GM23338 (cell line): ENCODE results near the gene THRB. TPM values are rescaled to one million over a fixed set of nuclear protein-coding genes. Genes with fewer than 3 reads are reported as not detected.

Experiments
- ATAC-seq: fragments of 200-7000 bp; cut with Tn5 transposase; 3 replicates; pipeline ENCODE4 v1.9.1; 2020
- DNase-seq: peaks from one replicate; pipeline ENCODE4 v3.0.0-alpha.2; 2015; ENCODE audit warnings: low spot score
- H2AFZ ChIP-seq: fragments of 200-600 bp; sonication (generic); 2 replicates; pipeline ENCODE4 v1.8.0; 2016; ENCODE audit warnings: antibody characterized with exemption, mild to moderate bottlenecking, moderate library complexity
- H3F3A ChIP-seq: fragments of 200-600 bp; sonication (generic); replicated peaks from 2 replicates; pipeline ENCODE4 v1.8.0; 2017; ENCODE audit warnings: antibody characterized with exemption, mixed run types, low read depth
- H3K27ac ChIP-seq: fragments of 200-600 bp; sonication (generic); 2 replicates; pipeline ENCODE4 v1.6.1; 2016; ENCODE audit warnings: low read depth
- H3K27me3 ChIP-seq: fragments of 200-600 bp; sonication (generic); 2 replicates; pipeline ENCODE4 v1.8.0; 2016; ENCODE audit warnings: mild to moderate bottlenecking, mixed run types, moderate library complexity; ENCODE audit not compliant: insufficient read depth
- H3K36me3 ChIP-seq: fragments of 200-600 bp; sonication (generic); 2 replicates; pipeline ENCODE4 v1.8.0; 2016; ENCODE audit warnings: mild to moderate bottlenecking; ENCODE audit not compliant: insufficient read depth
- H3K4me1 ChIP-seq: fragments of 200-600 bp; sonication (generic); 2 replicates; pipeline ENCODE4 v1.8.0; 2016; ENCODE audit warnings: mild to moderate bottlenecking, moderate library complexity; ENCODE audit not compliant: insufficient read depth
- H3K4me2 ChIP-seq: fragments of 200-600 bp; sonication (generic); 2 replicates; pipeline ENCODE4 v1.7.1; 2017; ENCODE audit warnings: mixed run types
- H3K4me3 ChIP-seq: fragments of 200-600 bp; sonication (generic); 2 replicates; pipeline ENCODE4 v1.6.1; 2016; ENCODE audit warnings: mixed run types
- H3K79me2 ChIP-seq: fragments of 200-600 bp; sonication (generic); replicated peaks from 2 replicates; pipeline ENCODE4 v1.8.0; 2017; ENCODE audit warnings: mild to moderate bottlenecking; ENCODE audit not compliant: insufficient read depth
- H3K9me2 ChIP-seq: fragments of 200-600 bp; sonication (generic); 2 replicates; pipeline ENCODE4 v1.8.0; 2017; ENCODE audit not compliant: insufficient read depth
- H4K20me1 ChIP-seq: fragments of 200-600 bp; sonication (generic); replicated peaks from 2 replicates; pipeline ENCODE4 v1.8.0; 2017; ENCODE audit warnings: mild to moderate bottlenecking; ENCODE audit not compliant: insufficient read depth
- H3K27ac Mint-ChIP-seq: 2 replicates; pipeline ENCODE4 v1.8.0; 2020; ENCODE audit warnings: inconsistent platforms, mild to moderate bottlenecking, moderate library complexity, mixed read lengths
- H3K27me3 Mint-ChIP-seq: 3 replicates; pipeline ENCODE4 v1.8.0; 2022; ENCODE audit warnings: low read depth, mild to moderate bottlenecking, moderate library complexity, mixed read lengths, inconsistent platforms; ENCODE audit not compliant: insufficient read depth, poor library complexity
- H3K36me3 Mint-ChIP-seq: 3 replicates; pipeline ENCODE4 v1.8.0; 2021; ENCODE audit warnings: low read depth, mild to moderate bottlenecking, inconsistent platforms, moderate library complexity, mixed read lengths
- H3K4me1 Mint-ChIP-seq: 3 replicates; pipeline ENCODE4 v1.8.0; 2020; ENCODE audit warnings: mild to moderate bottlenecking, inconsistent platforms, mixed read lengths
- H3K4me3 Mint-ChIP-seq: 3 replicates; pipeline ENCODE4 v1.8.0; 2021; ENCODE audit warnings: moderate library complexity, mild to moderate bottlenecking, inconsistent platforms, mixed read lengths
- H3K9me3 Mint-ChIP-seq: 3 replicates; pipeline ENCODE4 v1.8.0; 2020; ENCODE audit warnings: moderate library complexity, mild to moderate bottlenecking, inconsistent platforms, mixed read lengths
- CREB1 ChIP-seq: fragments of 250-450 bp; sonication (Bioruptor Pico); IDR thresholded peaks from 2 replicates; pipeline ENCODE4 v1.5.0; 2020; ENCODE audit warnings: low read depth, mild to moderate bottlenecking, moderate library complexity
- EZH2 ChIP-seq: fragments of 200-600 bp; sonication (generic); IDR thresholded peaks from one replicate; pipeline ENCODE4 v1.8.0; 2017; ENCODE audit warnings: antibody characterized with exemption, mild to moderate bottlenecking, low read depth; ENCODE audit not compliant: unreplicated experiment
- EZH2phosphoT487 ChIP-seq: fragments of 200-600 bp; sonication (generic); IDR thresholded peaks from one replicate; pipeline ENCODE4 v1.8.1; 2018; ENCODE audit warnings: antibody characterized with exemption; ENCODE audit not compliant: unreplicated experiment
- JUNB ChIP-seq: IDR thresholded peaks from one replicate; pipeline ENCODE4 v1.6.1; 2016; ENCODE audit warnings: antibody characterized with exemption; ENCODE audit not compliant: unreplicated experiment
- NANOG ChIP-seq: IDR thresholded peaks from 2 replicates; pipeline ENCODE4 v1.6.1; 2016; ENCODE audit warnings: antibody characterized with exemption, borderline replicate concordance
- POLR2AphosphoS5 ChIP-seq: IDR thresholded peaks from 2 replicates; pipeline ENCODE4 v1.6.1; 2016; ENCODE audit warnings: antibody characterized with exemption, low read depth
- STAT1 ChIP-seq: IDR thresholded peaks from one replicate; pipeline ENCODE4 v1.6.1; 2016; ENCODE audit warnings: antibody characterized with exemption; ENCODE audit not compliant: unreplicated experiment
- ZNF114 ChIP-seq: fragments of 250-450 bp; sonication (Bioruptor Pico); IDR thresholded peaks from 2 replicates; pipeline ENCODE4 v1.5.0; 2020; ENCODE audit warnings: mild to moderate bottlenecking, moderate library complexity
- ZNF331 ChIP-seq: fragments of 250-450 bp; sonication (Bioruptor Pico); IDR thresholded peaks from 2 replicates; pipeline ENCODE4 v1.5.0; 2020; ENCODE audit warnings: low read depth, mild to moderate bottlenecking, moderate library complexity
- polyA plus RNA-seq: library from polyadenylated mRNA; unstranded; fragments of >200 nt; fragmentation: Nextera tagmentation; extraction: Ambion mirVana; gene quantifications from 2 replicates; pipeline ENCODE4 v1.2.1, GENCODE V29; 2016
- total RNA-seq: library from RNA; depleted of rRNA; stranded (reverse); fragments of >200 nt; shearing (Covaris generic); gene quantifications from 2 replicates; pipeline ENCODE4 v1.2.3, GENCODE V29; 2014
- TF ChIP-seq, protein P1 (sequence below): IDR thresholded peaks from 2 replicates; pipeline ENCODE4 v1.6.1; 2016; ENCODE audit warnings: antibody characterized with exemption
- TF ChIP-seq, protein P2 (sequence below), 2 experiments: fragments of 200-600 bp in 1 of 2; sonication (generic) in 1 of 2; conservative IDR thresholded peaks; 2 replicates each; pipeline versions ENCODE4 v1.5.1 to v1.6.1; 2016 to 2017; ENCODE audit warnings: antibody characterized with exemption in 2 of 2, low read depth in 2 of 2, mild to moderate bottlenecking in 2 of 2, moderate library complexity in 1 of 2
- TF ChIP-seq, protein P3 (sequence below): IDR thresholded peaks from one replicate; pipeline ENCODE4 v1.6.1; 2018; ENCODE audit warnings: antibody characterized with exemption; ENCODE audit not compliant: unreplicated experiment
- TF ChIP-seq, protein P4 (sequence below): fragments of 250-450 bp; sonication (Bioruptor Pico); IDR thresholded peaks from 2 replicates; pipeline ENCODE4 v1.5.0; 2020; ENCODE audit warnings: mild to moderate bottlenecking, moderate library complexity

Gene THRB
- total and polyA plus RNA-seq, 2 experiments from 2014 or later: 1.7 to 3.2 TPM

DNA sequence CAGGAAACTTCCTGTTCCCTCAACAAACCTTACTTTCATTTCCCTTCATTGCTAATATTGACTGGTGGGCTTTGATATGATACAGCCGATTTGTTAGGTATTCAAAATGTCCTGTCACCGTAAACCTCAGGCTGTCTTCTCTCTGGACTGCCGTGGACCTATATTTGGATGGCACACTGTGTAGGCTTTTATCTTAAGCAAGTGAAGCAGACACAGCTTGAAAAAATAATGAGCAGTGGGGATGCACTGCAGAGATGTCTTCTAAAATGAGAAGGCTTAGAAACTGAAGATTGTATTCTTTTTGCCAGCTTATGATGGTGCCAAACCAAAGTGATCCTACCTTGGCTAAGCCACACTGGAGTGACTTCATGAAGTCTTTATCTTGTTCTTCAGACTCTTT is 283.3 kb downstream of the THRB start:
- Mint-ChIP-seq H3K27ac (no peak overlapping the region), H3K4me1 (no peaks in the 10 kb centered on the region), H3K9me3 (peaks cover 7% of the 10 kb centered on the region; the same call in 2 of the 3 replicates), H3K36me3 (no peaks in the 10 kb centered on the region), H3K27me3 (no peaks in the 10 kb centered on the region), H3K4me3 (no peak overlapping the region)
- H4K20me1 ChIP-seq: no peaks in the 10 kb centered on the region
- no peaks in the 10 kb centered on the region for H3K4me1 ChIP-seq
- no peaks in the 10 kb centered on the region for H3K27me3 ChIP-seq
- TF ChIP-seq, protein P1, sequence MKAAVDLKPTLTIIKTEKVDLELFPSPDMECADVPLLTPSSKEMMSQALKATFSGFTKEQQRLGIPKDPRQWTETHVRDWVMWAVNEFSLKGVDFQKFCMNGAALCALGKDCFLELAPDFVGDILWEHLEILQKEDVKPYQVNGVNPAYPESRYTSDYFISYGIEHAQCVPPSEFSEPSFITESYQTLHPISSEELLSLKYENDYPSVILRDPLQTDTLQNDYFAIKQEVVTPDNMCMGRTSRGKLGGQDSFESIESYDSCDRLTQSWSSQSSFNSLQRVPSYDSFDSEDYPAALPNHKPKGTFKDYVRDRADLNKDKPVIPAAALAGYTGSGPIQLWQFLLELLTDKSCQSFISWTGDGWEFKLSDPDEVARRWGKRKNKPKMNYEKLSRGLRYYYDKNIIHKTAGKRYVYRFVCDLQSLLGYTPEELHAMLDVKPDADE: no peak
- TF ChIP-seq STAT1: no peak
- no peak for TF ChIP-seq NANOG
- TF ChIP-seq, protein P2, sequence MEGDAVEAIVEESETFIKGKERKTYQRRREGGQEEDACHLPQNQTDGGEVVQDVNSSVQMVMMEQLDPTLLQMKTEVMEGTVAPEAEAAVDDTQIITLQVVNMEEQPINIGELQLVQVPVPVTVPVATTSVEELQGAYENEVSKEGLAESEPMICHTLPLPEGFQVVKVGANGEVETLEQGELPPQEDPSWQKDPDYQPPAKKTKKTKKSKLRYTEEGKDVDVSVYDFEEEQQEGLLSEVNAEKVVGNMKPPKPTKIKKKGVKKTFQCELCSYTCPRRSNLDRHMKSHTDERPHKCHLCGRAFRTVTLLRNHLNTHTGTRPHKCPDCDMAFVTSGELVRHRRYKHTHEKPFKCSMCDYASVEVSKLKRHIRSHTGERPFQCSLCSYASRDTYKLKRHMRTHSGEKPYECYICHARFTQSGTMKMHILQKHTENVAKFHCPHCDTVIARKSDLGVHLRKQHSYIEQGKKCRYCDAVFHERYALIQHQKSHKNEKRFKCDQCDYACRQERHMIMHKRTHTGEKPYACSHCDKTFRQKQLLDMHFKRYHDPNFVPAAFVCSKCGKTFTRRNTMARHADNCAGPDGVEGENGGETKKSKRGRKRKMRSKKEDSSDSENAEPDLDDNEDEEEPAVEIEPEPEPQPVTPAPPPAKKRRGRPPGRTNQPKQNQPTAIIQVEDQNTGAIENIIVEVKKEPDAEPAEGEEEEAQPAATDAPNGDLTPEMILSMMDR (conservative IDR thresholded peaks at IDR 0.05; ENCODE audit: low read depth in 2 of 2): no peak
- no peak for TF ChIP-seq ZNF114
- no peak for TF ChIP-seq ZNF331 (CRISPR knock-in tag)
- no peak for TF ChIP-seq POLR2AphosphoS5
- TF ChIP-seq EZH2phosphoT487: no peak
- TF ChIP-seq JUNB: no peak
- TF ChIP-seq CREB1: no peak
- TF ChIP-seq, protein P3, sequence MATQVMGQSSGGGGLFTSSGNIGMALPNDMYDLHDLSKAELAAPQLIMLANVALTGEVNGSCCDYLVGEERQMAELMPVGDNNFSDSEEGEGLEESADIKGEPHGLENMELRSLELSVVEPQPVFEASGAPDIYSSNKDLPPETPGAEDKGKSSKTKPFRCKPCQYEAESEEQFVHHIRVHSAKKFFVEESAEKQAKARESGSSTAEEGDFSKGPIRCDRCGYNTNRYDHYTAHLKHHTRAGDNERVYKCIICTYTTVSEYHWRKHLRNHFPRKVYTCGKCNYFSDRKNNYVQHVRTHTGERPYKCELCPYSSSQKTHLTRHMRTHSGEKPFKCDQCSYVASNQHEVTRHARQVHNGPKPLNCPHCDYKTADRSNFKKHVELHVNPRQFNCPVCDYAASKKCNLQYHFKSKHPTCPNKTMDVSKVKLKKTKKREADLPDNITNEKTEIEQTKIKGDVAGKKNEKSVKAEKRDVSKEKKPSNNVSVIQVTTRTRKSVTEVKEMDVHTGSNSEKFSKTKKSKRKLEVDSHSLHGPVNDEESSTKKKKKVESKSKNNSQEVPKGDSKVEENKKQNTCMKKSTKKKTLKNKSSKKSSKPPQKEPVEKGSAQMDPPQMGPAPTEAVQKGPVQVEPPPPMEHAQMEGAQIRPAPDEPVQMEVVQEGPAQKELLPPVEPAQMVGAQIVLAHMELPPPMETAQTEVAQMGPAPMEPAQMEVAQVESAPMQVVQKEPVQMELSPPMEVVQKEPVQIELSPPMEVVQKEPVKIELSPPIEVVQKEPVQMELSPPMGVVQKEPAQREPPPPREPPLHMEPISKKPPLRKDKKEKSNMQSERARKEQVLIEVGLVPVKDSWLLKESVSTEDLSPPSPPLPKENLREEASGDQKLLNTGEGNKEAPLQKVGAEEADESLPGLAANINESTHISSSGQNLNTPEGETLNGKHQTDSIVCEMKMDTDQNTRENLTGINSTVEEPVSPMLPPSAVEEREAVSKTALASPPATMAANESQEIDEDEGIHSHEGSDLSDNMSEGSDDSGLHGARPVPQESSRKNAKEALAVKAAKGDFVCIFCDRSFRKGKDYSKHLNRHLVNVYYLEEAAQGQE: no peak
- TF ChIP-seq, protein P4, sequence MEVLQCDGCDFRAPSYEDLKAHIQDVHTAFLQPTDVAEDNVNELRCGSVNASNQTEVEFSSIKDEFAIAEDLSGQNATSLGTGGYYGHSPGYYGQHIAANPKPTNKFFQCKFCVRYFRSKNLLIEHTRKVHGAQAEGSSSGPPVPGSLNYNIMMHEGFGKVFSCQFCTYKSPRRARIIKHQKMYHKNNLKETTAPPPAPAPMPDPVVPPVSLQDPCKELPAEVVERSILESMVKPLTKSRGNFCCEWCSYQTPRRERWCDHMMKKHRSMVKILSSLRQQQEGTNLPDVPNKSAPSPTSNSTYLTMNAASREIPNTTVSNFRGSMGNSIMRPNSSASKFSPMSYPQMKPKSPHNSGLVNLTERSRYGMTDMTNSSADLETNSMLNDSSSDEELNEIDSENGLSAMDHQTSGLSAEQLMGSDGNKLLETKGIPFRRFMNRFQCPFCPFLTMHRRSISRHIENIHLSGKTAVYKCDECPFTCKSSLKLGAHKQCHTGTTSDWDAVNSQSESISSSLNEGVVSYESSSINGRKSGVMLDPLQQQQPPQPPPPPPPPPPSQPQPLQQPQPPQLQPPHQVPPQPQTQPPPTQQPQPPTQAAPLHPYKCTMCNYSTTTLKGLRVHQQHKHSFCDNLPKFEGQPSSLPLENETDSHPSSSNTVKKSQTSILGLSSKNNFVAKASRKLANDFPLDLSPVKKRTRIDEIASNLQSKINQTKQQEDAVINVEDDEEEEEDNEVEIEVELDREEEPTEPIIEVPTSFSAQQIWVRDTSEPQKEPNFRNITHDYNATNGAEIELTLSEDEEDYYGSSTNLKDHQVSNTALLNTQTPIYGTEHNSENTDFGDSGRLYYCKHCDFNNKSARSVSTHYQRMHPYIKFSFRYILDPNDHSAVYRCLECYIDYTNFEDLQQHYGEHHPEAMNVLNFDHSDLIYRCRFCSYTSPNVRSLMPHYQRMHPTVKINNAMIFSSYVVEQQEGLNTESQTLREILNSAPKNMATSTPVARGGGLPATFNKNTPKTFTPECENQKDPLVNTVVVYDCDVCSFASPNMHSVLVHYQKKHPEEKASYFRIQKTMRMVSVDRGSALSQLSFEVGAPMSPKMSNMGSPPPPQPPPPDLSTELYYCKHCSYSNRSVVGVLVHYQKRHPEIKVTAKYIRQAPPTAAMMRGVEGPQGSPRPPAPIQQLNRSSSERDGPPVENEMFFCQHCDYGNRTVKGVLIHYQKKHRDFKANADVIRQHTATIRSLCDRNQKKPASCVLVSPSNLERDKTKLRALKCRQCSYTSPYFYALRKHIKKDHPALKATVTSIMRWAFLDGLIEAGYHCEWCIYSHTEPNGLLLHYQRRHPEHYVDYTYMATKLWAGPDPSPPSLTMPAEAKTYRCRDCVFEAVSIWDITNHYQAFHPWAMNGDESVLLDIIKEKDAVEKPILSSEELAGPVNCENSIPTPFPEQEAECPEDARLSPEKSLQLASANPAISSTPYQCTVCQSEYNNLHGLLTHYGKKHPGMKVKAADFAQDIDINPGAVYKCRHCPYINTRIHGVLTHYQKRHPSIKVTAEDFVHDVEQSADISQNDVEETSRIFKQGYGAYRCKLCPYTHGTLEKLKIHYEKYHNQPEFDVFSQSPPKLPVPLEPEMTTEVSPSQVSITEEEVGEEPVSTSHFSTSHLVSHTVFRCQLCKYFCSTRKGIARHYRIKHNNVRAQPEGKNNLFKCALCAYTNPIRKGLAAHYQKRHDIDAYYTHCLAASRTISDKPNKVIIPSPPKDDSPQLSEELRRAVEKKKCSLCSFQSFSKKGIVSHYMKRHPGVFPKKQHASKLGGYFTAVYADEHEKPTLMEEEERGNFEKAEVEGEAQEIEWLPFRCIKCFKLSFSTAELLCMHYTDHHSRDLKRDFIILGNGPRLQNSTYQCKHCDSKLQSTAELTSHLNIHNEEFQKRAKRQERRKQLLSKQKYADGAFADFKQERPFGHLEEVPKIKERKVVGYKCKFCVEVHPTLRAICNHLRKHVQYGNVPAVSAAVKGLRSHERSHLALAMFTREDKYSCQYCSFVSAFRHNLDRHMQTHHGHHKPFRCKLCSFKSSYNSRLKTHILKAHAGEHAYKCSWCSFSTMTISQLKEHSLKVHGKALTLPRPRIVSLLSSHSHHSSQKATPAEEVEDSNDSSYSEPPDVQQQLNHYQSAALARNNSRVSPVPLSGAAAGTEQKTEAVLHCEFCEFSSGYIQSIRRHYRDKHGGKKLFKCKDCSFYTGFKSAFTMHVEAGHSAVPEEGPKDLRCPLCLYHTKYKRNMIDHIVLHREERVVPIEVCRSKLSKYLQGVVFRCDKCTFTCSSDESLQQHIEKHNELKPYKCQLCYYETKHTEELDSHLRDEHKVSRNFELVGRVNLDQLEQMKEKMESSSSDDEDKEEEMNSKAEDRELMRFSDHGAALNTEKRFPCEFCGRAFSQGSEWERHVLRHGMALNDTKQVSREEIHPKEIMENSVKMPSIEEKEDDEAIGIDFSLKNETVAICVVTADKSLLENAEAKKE (CRISPR knock-in tag): no peak
- TF ChIP-seq EZH2: no peak
- H3K4me2 ChIP-seq: no peak overlapping the region
- ATAC-seq (no peak), DNase-seq (no peak)
- H3F3A ChIP-seq: no peaks in the 10 kb centered on the region
- H3K36me3 ChIP-seq: no peaks in the 10 kb centered on the region
- H3K4me3 ChIP-seq: no peak overlapping the region
- H2AFZ ChIP-seq: no peak overlapping the region
- 0 out of 2 replicates have a peak, but pooled peaks cover 4% of the 10 kb centered on the region for H3K9me2 ChIP-seq
- no peaks in the 10 kb centered on the region for H3K79me2 ChIP-seq
- no peak overlapping the region for H3K27ac ChIP-seq
